SK-N-MC (cell line): ENCODE results near the gene PSTPIP1.

Experiments
- DNase-seq: peaks from one replicate; pipeline ENCODE4 v3.0.0-alpha.2; 2011; ENCODE audit warnings: low read depth, low spot score
- H3K27ac ChIP-seq: fragments of 200-600 bp; sonication (generic); 2 replicates; pipeline ENCODE4 v1.5.1; 2016; ENCODE audit warnings: mixed run types
- H3K36me3 ChIP-seq: fragments of 200-600 bp; sonication (generic); 2 replicates; pipeline ENCODE4 v1.6.1; 2017; ENCODE audit warnings: antibody characterized with exemption, low read length, mixed read lengths; ENCODE audit not compliant: insufficient read depth
- H3K4me3 ChIP-seq: fragments of 200-600 bp; sonication (generic); 2 replicates; pipeline ENCODE4 v1.5.1; 2016
- H3K9ac ChIP-seq: fragments of 200-600 bp; sonication (generic); 2 replicates; pipeline ENCODE4 v1.8.0; 2017; ENCODE audit warnings: mixed run types, mixed read lengths; ENCODE audit not compliant: insufficient read length
- H3K9me3 ChIP-seq: fragments of 200-600 bp; sonication (generic); 2 replicates; pipeline ENCODE4 v1.6.1; 2017; ENCODE audit warnings: low read depth, mild to moderate bottlenecking, antibody characterized with exemption, low read length, moderate library complexity, mixed read lengths
- EZH2 ChIP-seq: fragments of 200-600 bp; sonication (generic); IDR thresholded peaks from one replicate; pipeline ENCODE4 v1.6.1; 2017; ENCODE audit warnings: antibody characterized with exemption
- FOXP2 ChIP-seq: optimal IDR thresholded peaks from 2 replicates; pipeline ENCODE3; 2011; ENCODE audit warnings: mild to moderate bottlenecking, moderate library complexity; ENCODE audit not compliant: insufficient read depth; ENCODE audit errors: extremely low read length, control extremely low read depth
- POLR2AphosphoS5 ChIP-seq: IDR thresholded peaks from 2 replicates; pipeline ENCODE4 v1.6.1; 2012; ENCODE audit warnings: mild to moderate bottlenecking, low read depth, low read length, borderline replicate concordance

The PSTPIP1 gene

GRCh38 chr15:77030048-77030927, 35.4 kb downstream of the PSTPIP1 start:
- Histone ChIP-seq H3K36me3 (no peaks in the 10 kb centered on the region), H3K27ac (no peak overlapping the region), H3K4me3 (no peak overlapping the region), H3K9ac (peak overlapping the region; percentile 57), H3K9me3 (no peaks in the 10 kb centered on the region)
- TF ChIP-seq EZH2 (no peak), POLR2AphosphoS5 (no peak), FOXP2 (no peak)
- DNase-seq = no peak

GRCh38 chr15:77030928-77031375, 36.0 kb downstream of the PSTPIP1 start:
- H3K4me3 ChIP-seq = no peak overlapping the region
- H3K9ac ChIP-seq = peak overlapping the region; percentile 57
- H3K27ac ChIP-seq = no peak overlapping the region
- no peak for DNase-seq
- H3K9me3 ChIP-seq = no peaks in the 10 kb centered on the region
- no peaks in the 10 kb centered on the region for H3K36me3 ChIP-seq
- no peak for TF ChIP-seq EZH2
- TF ChIP-seq POLR2AphosphoS5 = no peak
- TF ChIP-seq FOXP2 = no peak

- Histone ChIP-seq H3K9ac (no peak overlapping the region), H3K27ac (no peak overlapping the region), H3K9me3 (no peaks in the 10 kb centered on the region), H3K4me3 (no peak overlapping the region), H3K36me3 (no peaks in the 10 kb centered on the region; the same call in 1 of the 2 replicates)
- DNase-seq = no peak
- TF ChIP-seq POLR2AphosphoS5 (no peak), EZH2 (no peak), FOXP2 (no peak)
Measured at GRCh38 chr15:77031376-77032050, 36.6 kb downstream of the PSTPIP1 start.

GRCh38 chr15:77032052-77032646, 37.2 kb downstream of the PSTPIP1 start:
- H3K27ac ChIP-seq = no peak overlapping the region
- DNase-seq = no peak
- TF ChIP-seq POLR2AphosphoS5 (no peak), FOXP2 (no peak), EZH2 (no peak)

GRCh38 chr15:77032647-77033416, 37.9 kb downstream of the PSTPIP1 start:
- no peak overlapping the region for H3K4me3 ChIP-seq
- H3K36me3 ChIP-seq = no peaks in the 10 kb centered on the region; the same call in 1 of the 2 replicates
- DNase-seq = no peak
- H3K9me3 ChIP-seq = no peaks in the 10 kb centered on the region
- TF ChIP-seq POLR2AphosphoS5 (no peak), EZH2 (no peak), FOXP2 (no peak)
- H3K9ac ChIP-seq = no peak overlapping the region
- no peak overlapping the region for H3K27ac ChIP-seq

More at GRCh38 chr15:77032052-77032646, 37.2 kb downstream of the PSTPIP1 start:
- Histone ChIP-seq H3K4me3 (no peak overlapping the region), H3K9ac (no peak overlapping the region), H3K36me3 (no peaks in the 10 kb centered on the region; the same call in 1 of the 2 replicates), H3K9me3 (no peaks in the 10 kb centered on the region)

- DNase-seq = no peak
- no peak overlapping the region for H3K4me3 ChIP-seq
- H3K9ac ChIP-seq = no peak overlapping the region
- H3K36me3 ChIP-seq = no peaks in the 10 kb centered on the region; the same call in 1 of the 2 replicates
- no peak overlapping the region for H3K27ac ChIP-seq
- TF ChIP-seq FOXP2 (no peak), EZH2 (no peak), POLR2AphosphoS5 (no peak)
- no peaks in the 10 kb centered on the region for H3K9me3 ChIP-seq
Measured at GRCh38 chr15:77033417-77033728, 38.4 kb downstream of the PSTPIP1 start.

- H3K9ac ChIP-seq = no peak overlapping the region
- no peak overlapping the region for H3K4me3 ChIP-seq
- no peak overlapping the region for H3K27ac ChIP-seq
- H3K9me3 ChIP-seq = no peaks in the 10 kb centered on the region
- H3K36me3 ChIP-seq = peaks cover 2% of the 10 kb centered on the region; the same call in 1 of the 2 replicates
- no peak for DNase-seq
- TF ChIP-seq POLR2AphosphoS5 = no peak
- TF ChIP-seq FOXP2 = no peak
- no peak for TF ChIP-seq EZH2
Measured at GRCh38 chr15:77033729-77034671, 39.1 kb downstream of the PSTPIP1 start.
